GM20000 (cell line): ENCODE measurements around the gene ACTR3.

Experiments
- DNase-seq: peaks from one replicate; pipeline ENCODE4 v3.0.0; 2012; ENCODE audit warnings: low spot score
- CTCF ChIP-seq: IDR thresholded peaks from 2 replicates; pipeline ENCODE4 v1.5.1; 2012; ENCODE audit warnings: mild to moderate bottlenecking, control low read depth; ENCODE audit errors: extremely low read depth, missing control alignments

Gene ACTR3

DNA sequence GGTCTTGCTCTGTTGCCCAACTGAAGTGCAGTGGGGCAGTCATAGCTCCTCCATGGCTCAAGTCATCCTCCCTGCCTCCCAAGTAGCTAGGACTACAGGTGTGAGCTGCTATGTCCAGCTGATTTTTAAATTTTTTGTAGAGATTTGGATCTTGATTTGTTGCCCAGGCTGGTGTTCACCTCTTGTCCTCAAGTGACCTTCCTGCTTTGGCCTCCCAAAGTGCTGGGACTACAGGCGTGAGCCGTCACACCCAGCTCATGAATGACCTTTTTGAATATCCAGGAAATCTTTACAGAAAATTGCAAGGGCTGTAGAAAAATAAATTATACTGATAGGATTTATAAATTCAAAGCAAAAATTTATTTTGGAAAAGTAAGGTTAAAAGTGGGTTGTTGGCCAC, 17.4 kb downstream of the ACTR3 start:
- no peak for TF ChIP-seq CTCF
- no peak for DNase-seq

GRCh38 chr2:113910110-113910717, 20.3 kb downstream of the ACTR3 start:
- no peak for TF ChIP-seq CTCF
- no peak for DNase-seq

DNA sequence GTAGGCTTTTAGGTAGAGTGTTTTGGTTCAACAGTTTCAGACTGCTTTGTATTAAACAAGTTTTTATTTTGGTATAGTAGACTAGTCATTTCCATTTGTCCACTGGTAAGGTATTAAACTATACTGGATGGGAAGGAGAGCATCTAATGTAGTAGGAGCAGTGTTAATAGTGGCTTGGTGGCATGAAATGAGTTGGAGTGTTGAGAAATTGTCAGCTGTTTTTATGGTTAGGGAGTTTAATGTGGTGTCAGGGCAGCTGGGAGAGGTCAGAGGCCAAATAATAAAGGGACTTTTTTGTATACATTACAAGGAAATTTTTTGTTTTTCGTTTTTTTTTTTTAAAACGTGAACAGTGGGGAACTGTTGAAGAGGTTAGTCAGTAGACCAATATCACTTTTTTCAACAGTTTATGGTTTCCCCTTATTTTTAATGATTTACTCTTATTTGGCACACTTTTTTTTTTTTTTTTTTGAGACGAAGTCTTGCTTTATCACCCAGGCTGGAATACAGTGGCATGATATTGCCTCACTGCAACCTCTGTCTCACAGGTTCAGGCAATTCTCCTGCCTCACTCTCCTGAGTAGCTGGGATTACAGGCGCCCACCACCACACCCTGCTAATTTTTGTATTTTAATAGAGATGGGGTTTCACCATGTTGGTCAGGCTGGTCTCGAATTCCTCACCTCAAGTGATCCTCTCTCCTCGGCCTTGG, 21.2 kb downstream of the ACTR3 start:
- no peak for DNase-seq
- TF ChIP-seq CTCF, result no peak

DNA sequence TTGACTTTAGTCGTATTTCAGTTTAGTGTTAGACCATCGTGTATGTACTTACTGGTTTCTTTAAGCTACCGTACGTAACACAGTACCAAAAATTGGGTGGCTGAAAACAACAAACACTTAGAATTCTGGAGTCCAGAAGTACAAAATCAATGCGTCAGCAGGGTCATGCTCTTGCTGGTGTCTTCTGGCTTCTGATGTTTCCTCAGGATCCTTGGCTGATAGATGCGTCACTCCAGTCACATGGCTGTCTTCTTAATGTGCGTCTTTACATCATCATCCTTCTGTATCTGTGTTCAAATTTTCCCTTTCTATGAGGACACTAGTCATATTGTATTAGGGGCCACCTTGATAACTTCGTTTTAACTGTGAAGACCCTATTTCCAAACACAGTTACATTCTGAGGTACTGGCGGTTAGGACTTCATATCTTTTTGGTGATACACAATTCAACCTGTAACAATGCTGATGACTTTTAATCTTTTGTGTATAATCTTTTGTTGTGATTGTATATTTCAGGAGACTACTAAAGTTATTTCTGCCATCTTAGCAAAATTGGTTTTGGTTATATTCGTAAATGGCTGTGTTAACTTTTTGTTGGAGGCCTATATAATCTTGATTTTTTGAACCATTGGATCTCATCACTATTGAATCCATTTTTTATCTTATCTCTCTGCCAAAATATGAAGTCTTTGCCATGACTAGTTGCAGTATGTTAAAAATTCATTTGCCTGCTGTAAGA, 25.4 kb downstream of the ACTR3 start:
- no peak for DNase-seq
- TF ChIP-seq CTCF, result no peak

DNA sequence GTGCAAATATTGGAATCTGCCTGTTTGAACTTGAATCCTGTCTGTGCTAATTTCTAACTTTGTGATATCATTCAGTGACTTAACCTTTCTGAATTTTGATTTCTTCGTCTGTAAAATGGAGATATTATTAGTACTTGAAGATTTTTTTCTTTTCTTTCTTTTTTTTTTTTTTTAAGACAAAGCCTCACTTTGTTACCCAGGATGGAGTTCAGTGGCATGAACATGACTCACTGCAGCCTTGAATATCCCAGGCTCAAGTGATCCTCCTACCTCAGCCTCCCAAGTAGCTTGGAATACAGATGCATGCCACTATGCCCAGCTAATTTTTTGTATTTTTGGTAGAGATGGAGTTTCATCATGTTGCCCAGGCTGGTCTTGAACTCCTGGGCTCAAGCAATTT, 28.3 kb downstream of the ACTR3 start:
- no peak for TF ChIP-seq CTCF
- DNase-seq, result no peak

DNA sequence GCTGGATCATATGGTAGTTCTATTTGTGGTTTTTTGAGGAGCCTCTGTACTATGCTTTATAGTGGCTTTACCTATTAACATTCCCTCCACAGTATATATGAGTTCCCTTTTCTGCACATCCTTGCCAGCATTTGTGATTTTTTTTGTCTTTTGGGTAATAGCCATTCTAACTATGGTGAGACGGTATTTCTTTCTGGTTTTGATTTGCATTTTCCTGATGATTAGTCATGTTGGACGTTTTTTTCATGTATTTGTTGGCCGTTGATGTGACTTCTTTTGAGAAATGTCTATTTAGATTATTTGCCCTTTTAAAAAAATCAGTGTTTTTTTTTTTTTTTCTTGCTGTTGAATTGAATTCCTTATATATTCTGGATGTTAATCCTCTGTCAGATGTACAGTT, 31.1 kb downstream of the ACTR3 start:
- no peak for DNase-seq

More for the DNA sequence above, 31.1 kb downstream of the ACTR3 start:
- no peak for TF ChIP-seq CTCF
